IMR-90 (cell line): ENCODE results near the gene KCNK6. TPM values are rescaled to one million over a fixed set of nuclear protein-coding genes. Genes with fewer than 3 reads are reported as not detected.

Experiments
- ATAC-seq: fragments of 200-7000 bp; cut with Tn5 transposase; 2 replicates; pipeline ENCODE4 v1.9.1; 2020; ENCODE audit warnings: low read depth, mild to moderate bottlenecking, moderate library complexity
- BruUV-seq: library from RNA; stranded (reverse); fragments of 400-500 nt; replicated peaks from 2 replicates; lab custom pipeline; 2021; lab: Mats Ljungman, UMichigan
- CTCF ChIA-PET: fragments of 300-600 bp; formaldehyde crosslinking; extraction: SDS; loops from one replicate; lab custom pipeline; 2021; ENCODE audit warnings: antibody characterized with exemption; lab: Yijun Ruan, JAX
- POLR2A ChIA-PET: fragments of 300-600 bp; sonication (Branson Sonifier 250); formaldehyde crosslinking; loops from one replicate; lab custom pipeline; 2022; ENCODE audit warnings: antibody characterized with exemption; ENCODE audit not compliant: unreplicated experiment; lab: Charles Lee
- DNase-seq: peaks from one replicate; pipeline ENCODE4 v3.0.0; 2013
- H2AFZ ChIP-seq: replicated peaks from 2 replicates; pipeline ENCODE3; 2013; ENCODE audit warnings: low read length, mild to moderate bottlenecking; ENCODE audit not compliant: poor library complexity
- H2AK5ac ChIP-seq: 2 replicates; pipeline ENCODE4 v1.6.1; 2013; ENCODE audit warnings: low read depth, low read length, inconsistent platforms
- H2AK9ac ChIP-seq: replicated peaks from 2 replicates; pipeline ENCODE3; 2013; ENCODE audit warnings: mild to moderate bottlenecking, low read depth, low read length, moderate library complexity; ENCODE audit not compliant: poor library complexity
- H2BK120ac ChIP-seq: 2 replicates; pipeline ENCODE4 v1.6.1; 2013; ENCODE audit warnings: low read depth, low read length, inconsistent platforms
- H2BK15ac ChIP-seq: 3 replicates; pipeline ENCODE4 v1.6.1; 2013; ENCODE audit warnings: low read depth, low read length, inconsistent platforms
- H2BK20ac ChIP-seq: 2 replicates; pipeline ENCODE4 v1.6.1; 2013; ENCODE audit warnings: low read depth, mild to moderate bottlenecking, inconsistent platforms, low read length, moderate library complexity
- H2BK5ac ChIP-seq: 2 replicates; pipeline ENCODE4 v1.6.1; 2013; ENCODE audit warnings: mild to moderate bottlenecking, low read depth, low read length, inconsistent platforms; ENCODE audit not compliant: poor library complexity, severe bottlenecking
- H3K14ac ChIP-seq: replicated peaks from 2 replicates; pipeline ENCODE4 v1.6.1; 2013; ENCODE audit warnings: low read depth, low read length, inconsistent platforms
- H3K18ac ChIP-seq: 2 replicates; pipeline ENCODE4 v1.6.1; 2013; ENCODE audit warnings: low read depth, low read length, control low read depth
- H3K23ac ChIP-seq: 2 replicates; pipeline ENCODE4 v1.6.1; 2013; ENCODE audit warnings: low read depth, low read length, inconsistent platforms
- H3K27ac ChIP-seq: 2 replicates; pipeline ENCODE4 v1.5.1; 2013; ENCODE audit warnings: mild to moderate bottlenecking, control low read depth, low read length; ENCODE audit not compliant: insufficient read depth
- H3K27me3 ChIP-seq: 2 replicates; pipeline ENCODE4 v1.6.1; 2013; ENCODE audit warnings: low read length; ENCODE audit not compliant: control insufficient read depth, insufficient read depth
- H3K36me3 ChIP-seq: 2 replicates; pipeline ENCODE4 v1.6.1; 2013; ENCODE audit warnings: low read length, mixed read lengths; ENCODE audit not compliant: control insufficient read depth, insufficient read depth
- H3K4ac ChIP-seq: 2 replicates; pipeline ENCODE4 v1.6.1; 2013; ENCODE audit warnings: low read depth, low read length, inconsistent platforms
- H3K4me1 ChIP-seq: 2 replicates; pipeline ENCODE4 v1.6.1; 2013; ENCODE audit warnings: low read length, mixed read lengths; ENCODE audit not compliant: control insufficient read depth, insufficient read depth
- H3K4me2 ChIP-seq: 2 replicates; pipeline ENCODE4 v1.6.1; 2013; ENCODE audit warnings: low read depth, mild to moderate bottlenecking, control low read depth, low read length, moderate library complexity
- H3K4me3 ChIP-seq: 2 replicates; pipeline ENCODE4 v1.5.1; 2013; ENCODE audit warnings: low read depth, mild to moderate bottlenecking, control low read depth, low read length, moderate library complexity; ENCODE audit not compliant: insufficient read depth
- H3K56ac ChIP-seq: 2 replicates; pipeline ENCODE4 v1.6.1; 2013; ENCODE audit warnings: low read length, inconsistent platforms; ENCODE audit not compliant: insufficient read depth; ENCODE audit errors: extremely low read depth
- H3K79me1 ChIP-seq, 2 experiments: 2 replicates each; pipeline ENCODE4 v1.6.1; 2013; ENCODE audit warnings: low read length in 2 of 2, inconsistent platforms in 1 of 2, low read depth in 1 of 2
- H3K9ac ChIP-seq: 2 replicates; pipeline ENCODE4 v1.6.1; 2013; ENCODE audit warnings: low read depth, low read length, control low read depth
- H3K9me1 ChIP-seq: 2 replicates; pipeline ENCODE4 v1.6.1; 2013; ENCODE audit warnings: low read length, inconsistent platforms; ENCODE audit not compliant: insufficient read depth
- H3K9me3 ChIP-seq: 2 replicates; pipeline ENCODE4 v1.6.1; 2013; ENCODE audit warnings: low read length; ENCODE audit not compliant: control insufficient read depth, insufficient read depth
- H4K20me1 ChIP-seq: 2 replicates; pipeline ENCODE4 v1.6.1; 2013; ENCODE audit warnings: low read length, inconsistent platforms; ENCODE audit not compliant: insufficient read depth
- H4K5ac ChIP-seq: 2 replicates; pipeline ENCODE4 v1.6.1; 2013; ENCODE audit warnings: mild to moderate bottlenecking, low read depth, low read length, control low read depth
- H4K8ac ChIP-seq, 2 experiments: 2 replicates each; pipeline ENCODE4 v1.6.1; 2013; ENCODE audit warnings: low read depth in 2 of 2, low read length in 2 of 2, control low read depth in 1 of 2, inconsistent platforms in 1 of 2
- H4K91ac ChIP-seq: 2 replicates; pipeline ENCODE4 v1.6.1; 2013; ENCODE audit warnings: low read depth, low read length, inconsistent platforms; ENCODE audit not compliant: insufficient read depth
- BHLHE40 ChIP-seq: fragments of 150-350 bp; IDR thresholded peaks from 2 replicates; pipeline ENCODE4 v1.6.1; 2016; ENCODE audit warnings: mild to moderate bottlenecking, low read depth, low read length
- MAZ ChIP-seq: IDR thresholded peaks from 2 replicates; pipeline ENCODE4 v1.6.1; 2012; ENCODE audit warnings: low read depth, mild to moderate bottlenecking, low read length, improper control_type of control experiment, moderate library complexity, borderline replicate concordance
- RAD21 ChIP-seq: IDR thresholded peaks from 2 replicates; pipeline ENCODE4 v1.6.1; 2012; ENCODE audit warnings: low read length, improper control_type of control experiment
- WGBS, 2 experiments: methylation state at CpG; one replicate each; pipeline versions ENCODE4 v1.1.5 to v1.1.7; 2013; ENCODE audit warnings: missing lambda C conversion rate in 2 of 2; ENCODE audit not compliant: insufficient read length in 1 of 2; ENCODE audit errors: extremely low coverage in 2 of 2; 5-methylcytosine and 5-hydroxymethylcytosine counted together
- dilution Hi-C: fragments of 300-500 bp; cut with HindIII; formaldehyde crosslinking; loops from one replicate; pipeline ENCODE4 v1.14.3; 2018; ENCODE audit warnings: low sequenced_read_pairs; ENCODE audit not compliant: unreplicated experiment
- in situ Hi-C: fragments of 300-500 bp; cut with MboI; formaldehyde crosslinking; loops from 3 replicates; pipeline ENCODE4 v1.14.3; 2019; ENCODE audit warnings: low sequenced_read_pairs, inconsistent platforms, mixed read lengths
- intact Hi-C: fragments of 100-400 bp; cut with micrococcal nuclease; formaldehyde crosslinking; loops from 2 replicates; pipeline ENCODE4 v1.10.0; 2022
- polyA plus RNA-seq, 3 experiments: library from polyadenylated mRNA; depleted of rRNA; stranded (reverse); fragments of >200 nt; gene quantifications; 2 replicates each; pipeline ENCODE4 v1.2.3, GENCODE V29; 2012; ENCODE audit warnings: low replicate concordance in 1 of 3
- total RNA-seq: library from RNA; depleted of rRNA; stranded (reverse); fragments of >200 nt; gene quantifications from 2 replicates; pipeline ENCODE4 v1.2.3, GENCODE V29; 2012
- TF ChIP-seq, protein P1 (sequence below): fragments of 150-350 bp; IDR thresholded peaks from 2 replicates; pipeline ENCODE4 v1.6.1; 2016; ENCODE audit warnings: low read depth, mild to moderate bottlenecking, low read length, moderate library complexity, borderline replicate concordance

Gene KCNK6
- total and polyA plus RNA-seq, 2 of the 4 experiments (the other 2 are of a cell fraction): 2.7 to 4.5 TPM

DNA sequence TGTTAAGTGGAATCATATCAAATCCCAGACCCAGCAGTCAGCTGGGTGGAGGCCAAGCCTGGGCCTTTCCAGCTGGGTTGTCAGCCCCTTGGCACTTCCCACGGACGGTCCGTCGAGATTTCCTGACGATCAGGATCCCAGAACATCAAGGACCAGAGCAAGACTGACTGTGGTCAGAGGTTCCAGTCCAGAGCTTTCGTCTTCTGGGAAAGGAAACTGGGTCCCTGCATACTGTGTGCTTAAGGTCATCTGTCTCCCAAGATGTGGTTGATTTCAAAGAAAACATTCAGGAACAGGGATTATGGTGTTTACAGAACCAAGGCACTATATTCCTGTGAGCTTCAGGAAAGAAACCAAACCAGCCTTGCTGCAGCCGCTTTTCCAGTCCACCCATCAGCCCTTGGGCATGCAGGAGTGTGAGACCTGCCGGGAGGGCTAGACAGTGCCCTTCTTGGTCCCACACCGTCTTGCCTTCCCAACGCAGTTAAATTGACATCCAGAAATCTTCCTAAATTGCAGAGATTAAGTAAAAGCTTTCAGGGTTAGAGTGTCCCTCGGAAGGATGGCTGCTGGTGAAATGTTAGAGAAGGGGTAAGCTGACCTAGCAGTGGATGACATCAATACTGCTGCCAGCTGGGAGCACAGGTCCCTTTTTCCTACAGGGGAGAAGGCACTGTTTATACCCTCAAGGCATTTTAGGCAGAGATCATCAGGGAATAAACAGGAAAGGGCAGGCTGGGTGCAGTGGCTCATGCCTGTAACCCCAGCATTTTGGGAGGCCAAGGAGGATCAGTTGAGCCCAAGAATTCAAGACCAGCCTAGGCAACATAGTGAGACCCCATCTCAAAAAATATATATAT is 20.6 kb upstream of the KCNK6 start:
- H3K27ac ChIP-seq: peak overlapping the region; percentile 7; the same call in 1 of the 2 replicates
- CTCF ChIA-PET: no interaction called here

More for the DNA sequence above, 20.6 kb upstream of the KCNK6 start:
- peak overlapping the region; percentile 66 for H4K91ac ChIP-seq
- H3K27me3 ChIP-seq: no peaks in the 10 kb centered on the region
- no peak overlapping the region for H3K4me2 ChIP-seq
- DNase-seq (peak; percentile 64), ATAC-seq (peak; percentile 52)
- in situ Hi-C loops (no loop called here), intact Hi-C loops (no loop called here), dilution Hi-C loops (no loop called here)
- peaks cover 15% of the 10 kb centered on the region for H3K4me1 ChIP-seq
- H2BK5ac ChIP-seq: no peak overlapping the region
- H3K18ac ChIP-seq: 0 out of 2 replicates have a peak overlapping the region, but pooled peaks have one; percentile 18
- BruUV-seq: no TSS peak
- peak overlapping the region; percentile 58 for H3K4ac ChIP-seq
- peak overlapping the region; percentile 26 for H3K14ac ChIP-seq
- peak overlapping the region; percentile 74 for H2AK9ac ChIP-seq
- H3K79me1 ChIP-seq: peaks cover 0 to 2% of the 10 kb centered on the region in 2 experiments; a peak in 1 of 4 replicates
- peaks cover 9% of the 10 kb centered on the region for H3K9me1 ChIP-seq
- no peaks in the 10 kb centered on the region for H3K9me3 ChIP-seq
- H4K8ac ChIP-seq: peak overlapping the region in 1 of 2 experiments; percentile 51; a peak in 2 of 4 replicates
- 57% methylated on average over 1 of the region's 11 CpGs; no CpG with 5 or more reads in 1 of the 2 experiments for WGBS, 2 experiments
- peak overlapping the region; percentile 68; the same call in 1 of the 2 replicates for H2AK5ac ChIP-seq
- H2BK120ac ChIP-seq: peak overlapping the region; percentile 49
- H3K36me3 ChIP-seq: no peaks in the 10 kb centered on the region; the same call in 1 of the 2 replicates
- 0 out of 2 replicates have a peak overlapping the region, but pooled peaks have one; percentile 10 for H3K23ac ChIP-seq
- peaks cover 9% of the 10 kb centered on the region for H4K20me1 ChIP-seq
- no peak overlapping the region for H3K4me3 ChIP-seq
- POLR2A ChIA-PET: interaction anchor here (0.8 kb wide), 1 partner anchor 19 kb away, joined by 3 read pairs; no protein-coding TSS in a partner anchor
- 0 out of 2 replicates have a peak overlapping the region, but pooled peaks have one; percentile 24 for H2BK20ac ChIP-seq
- no peak overlapping the region for H3K56ac ChIP-seq
- peak overlapping the region; percentile 25; the same call in 1 of the 3 replicates for H2BK15ac ChIP-seq
- peak overlapping the region; percentile 44 for H2AFZ ChIP-seq
- TF ChIP-seq MAZ: no peak
- no peak for TF ChIP-seq RAD21
- TF ChIP-seq, protein P1, sequence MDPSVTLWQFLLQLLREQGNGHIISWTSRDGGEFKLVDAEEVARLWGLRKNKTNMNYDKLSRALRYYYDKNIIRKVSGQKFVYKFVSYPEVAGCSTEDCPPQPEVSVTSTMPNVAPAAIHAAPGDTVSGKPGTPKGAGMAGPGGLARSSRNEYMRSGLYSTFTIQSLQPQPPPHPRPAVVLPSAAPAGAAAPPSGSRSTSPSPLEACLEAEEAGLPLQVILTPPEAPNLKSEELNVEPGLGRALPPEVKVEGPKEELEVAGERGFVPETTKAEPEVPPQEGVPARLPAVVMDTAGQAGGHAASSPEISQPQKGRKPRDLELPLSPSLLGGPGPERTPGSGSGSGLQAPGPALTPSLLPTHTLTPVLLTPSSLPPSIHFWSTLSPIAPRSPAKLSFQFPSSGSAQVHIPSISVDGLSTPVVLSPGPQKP: no peak
- no peak for TF ChIP-seq BHLHE40
- no peak overlapping the region for H3K9ac ChIP-seq
- H4K5ac ChIP-seq: no peak overlapping the region
